HepG2 (cell line): ENCODE results near the gene KRTAP3-1.

ENCODE experiments used
- FOXC1 ChIP-seq: sonication (generic); formaldehyde crosslinking; IDR thresholded peaks from 2 replicates; pipeline ENCODE4 v1.8.0; 2022; ENCODE audit warnings: mild to moderate bottlenecking, missing genetic modification reagents, borderline replicate concordance
- MXD3 ChIP-seq: IDR thresholded peaks from 2 replicates; pipeline ENCODE4 v1.6.1; 2016; ENCODE audit warnings: mild to moderate bottlenecking, missing biosample characterization, missing genetic modification reagents
- ZNF18 ChIP-seq: sonication (generic); formaldehyde crosslinking; IDR thresholded peaks from 2 replicates; pipeline ENCODE4 v1.8.0; 2022; ENCODE audit warnings: mild to moderate bottlenecking, missing genetic modification reagents; ENCODE audit not compliant: insufficient replicate concordance
- TF ChIP-seq, protein P1 (sequence below): sonication (generic); formaldehyde crosslinking; IDR thresholded peaks from 2 replicates; pipeline ENCODE4 v1.5.1; 2020; ENCODE audit warnings: missing genetic modification reagents, mild to moderate bottlenecking, borderline replicate concordance

DNA sequence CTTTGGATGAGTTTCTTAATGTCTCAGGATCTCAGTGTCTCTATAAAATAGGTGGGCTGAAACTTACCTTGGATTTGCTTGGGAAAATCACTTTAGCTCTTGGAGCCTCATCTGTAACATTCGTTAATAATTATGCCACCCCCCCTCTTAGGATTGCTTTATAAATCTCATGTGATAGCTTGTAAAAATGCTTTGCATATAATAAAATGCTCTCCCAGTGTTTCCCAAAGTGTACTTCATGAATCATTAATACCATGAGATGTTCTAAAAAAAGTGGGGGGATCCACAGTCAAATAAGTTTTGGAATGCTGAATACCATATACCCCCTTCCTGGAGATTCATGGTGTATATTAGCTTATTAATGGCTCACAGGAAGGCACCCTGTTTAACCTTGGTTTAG lies 47.3 kb downstream of the KRTAP3-1 start:
- TF ChIP-seq ZNF18 (CRISPR knock-in tag) (no peak), FOXC1 (CRISPR knock-in tag) (no peak), MXD3 (CRISPR knock-in tag) (no peak)
- TF ChIP-seq, protein P1, sequence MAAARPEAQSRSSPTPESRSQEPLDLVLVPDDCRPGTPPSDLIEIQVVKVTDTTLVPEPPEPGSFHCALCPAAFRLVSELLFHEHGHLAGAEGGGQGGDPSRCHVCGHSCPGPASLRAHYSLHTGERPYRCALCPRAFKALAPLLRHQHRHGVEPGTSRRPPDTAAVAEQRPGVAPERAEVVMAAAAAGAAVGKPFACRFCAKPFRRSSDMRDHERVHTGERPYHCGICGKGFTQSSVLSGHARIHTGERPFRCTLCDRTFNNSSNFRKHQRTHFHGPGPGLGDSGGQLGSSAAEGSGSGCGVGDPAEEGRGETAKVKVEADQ (CRISPR knock-in tag) = no peak
